ENCODE measurements around the gene KRCC1.

DNA sequence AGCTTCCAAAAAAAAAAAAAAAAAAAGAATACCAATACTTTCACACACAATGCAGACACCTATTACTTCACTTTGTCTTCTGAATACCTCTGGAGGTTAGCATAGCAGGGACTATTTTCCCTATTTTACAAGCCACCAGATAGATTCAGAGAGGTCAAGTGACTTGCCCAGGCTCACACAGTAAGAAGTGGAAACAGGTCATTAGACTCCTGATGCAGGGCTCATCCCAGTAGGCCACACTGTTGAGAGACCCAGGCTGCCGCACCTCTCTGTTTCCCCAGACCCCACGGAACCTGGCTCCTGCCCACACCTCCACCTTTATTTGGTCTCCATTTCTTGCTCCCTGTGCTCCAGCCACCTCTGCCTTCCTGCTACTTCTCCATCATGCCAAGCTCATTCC lies 31.5 kb upstream of the KRCC1 start:
- TF ChIP-seq POLR2A (IDR thresholded peaks at IDR 0.05; ENCODE audit: low read depth, low read length) (no peak), POLR2AphosphoS5 (IDR thresholded peaks at IDR 0.05; ENCODE audit: low read depth, low read length) (no peak), TAF1 (IDR thresholded peaks at IDR 0.05; ENCODE audit: borderline replicate concordance, low read depth, low read length) (no peak)

Data from GM12892 (cell line).